Measurements from ENCODE around the gene MTIF3. TPM values are rescaled to one million over a fixed set of nuclear protein-coding genes. Genes with fewer than 3 reads are reported as not detected.

The MTIF3 gene
- polyA plus RNA-seq, 3 donors = 61.6 to 135 (median 86.6) TPM

DNA sequence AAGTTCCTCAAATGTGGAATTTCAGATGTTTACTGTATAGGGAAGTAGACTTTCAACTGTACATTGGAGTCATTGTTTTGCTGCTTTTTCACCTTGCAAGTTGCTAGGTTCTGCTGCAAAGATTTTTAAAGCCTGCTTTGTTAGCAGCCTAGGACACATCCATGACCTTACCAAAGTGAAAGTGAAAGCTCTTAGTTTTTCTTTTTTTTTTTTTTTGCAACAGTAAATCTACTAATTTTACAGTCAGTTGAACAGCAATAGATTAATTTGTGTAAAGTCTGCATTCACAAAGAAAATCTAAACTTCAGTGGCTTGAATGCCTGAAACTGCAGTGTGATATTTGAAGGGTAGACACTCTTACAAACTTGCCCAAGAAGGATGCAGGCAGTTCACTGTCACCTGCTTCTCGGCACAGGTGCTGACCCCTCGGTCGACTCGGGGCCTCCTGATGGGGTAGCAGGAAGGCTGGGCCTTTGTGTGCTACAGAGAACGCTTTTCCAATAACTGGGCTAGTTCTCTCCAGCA is 5.0 kb upstream of the MTIF3 start:
- Histone ChIP-seq H2AFZ (ENCODE audit: insufficient read depth, low read depth, low read length, poor library complexity, severe bottlenecking) (peak overlapping the region; percentile 90), H3K4me1 (ENCODE audit: control insufficient read depth in 1 of 2, insufficient read depth in 2 of 2, low read length in 2 of 2) (peaks cover 18 to 25% of the 10 kb centered on the region in 2 donors), H3K4me3 (replicated peaks in 1 of 3; ENCODE audit: low read depth in 2 of 3, low read length in 3 of 3) (peak overlapping the region; percentile 41 to 71 (median 71)), H3K36me3 (replicated peaks in 1 of 2; ENCODE audit: control insufficient read depth in 1 of 2, insufficient read depth in 2 of 2, low read length in 2 of 2) (no peaks in the 10 kb centered on the region), H3K27me3 (ENCODE audit: control insufficient read depth in 2 of 2, insufficient read depth in 2 of 2, low read length in 2 of 2) (no peaks in the 10 kb centered on the region), H3K79me2 (ENCODE audit: insufficient read depth, low read length) (no peaks in the 10 kb centered on the region), H3K9me3 (replicated peaks in 1 of 2; ENCODE audit: control insufficient read depth in 1 of 2, insufficient read depth in 1 of 2, low read length in 2 of 2) (no peaks in the 10 kb centered on the region), H3K27ac (ENCODE audit: low read depth in 1 of 2, low read length in 2 of 2) (peak overlapping the region; percentile 30 to 66), H4K20me1 (ENCODE audit: insufficient read depth, low read length) (no peaks in the 10 kb centered on the region), H3K9ac (ENCODE audit: insufficient read depth, low read length, poor library complexity, severe bottlenecking) (peak overlapping the region; percentile 48), H3K4me2 (replicated peaks; ENCODE audit: extremely low read depth, low read length, poor library complexity, severe bottlenecking) (peak overlapping the region; percentile 77)
- Mint-ChIP-seq H3K27me3 (ENCODE audit: low read depth in 3 of 3) (peaks cover 1 to 4% (median 3%) of the 10 kb centered on the region in 3 donors), H3K27ac (peak overlapping the region; percentile 37 to 90 (median 65)), H3K4me1 (peaks cover 15% of the 10 kb centered on the region), H3K36me3 (no peaks in the 10 kb centered on the region), H3K4me3 (peak overlapping the region; percentile 80 to 88), H3K9me3 (no peaks in the 10 kb centered on the region)
- WGBS (ENCODE audit: insufficient coverage) = 7% methylated on average over 5 of the region's 5 CpGs
- TF ChIP-seq, protein P1, sequence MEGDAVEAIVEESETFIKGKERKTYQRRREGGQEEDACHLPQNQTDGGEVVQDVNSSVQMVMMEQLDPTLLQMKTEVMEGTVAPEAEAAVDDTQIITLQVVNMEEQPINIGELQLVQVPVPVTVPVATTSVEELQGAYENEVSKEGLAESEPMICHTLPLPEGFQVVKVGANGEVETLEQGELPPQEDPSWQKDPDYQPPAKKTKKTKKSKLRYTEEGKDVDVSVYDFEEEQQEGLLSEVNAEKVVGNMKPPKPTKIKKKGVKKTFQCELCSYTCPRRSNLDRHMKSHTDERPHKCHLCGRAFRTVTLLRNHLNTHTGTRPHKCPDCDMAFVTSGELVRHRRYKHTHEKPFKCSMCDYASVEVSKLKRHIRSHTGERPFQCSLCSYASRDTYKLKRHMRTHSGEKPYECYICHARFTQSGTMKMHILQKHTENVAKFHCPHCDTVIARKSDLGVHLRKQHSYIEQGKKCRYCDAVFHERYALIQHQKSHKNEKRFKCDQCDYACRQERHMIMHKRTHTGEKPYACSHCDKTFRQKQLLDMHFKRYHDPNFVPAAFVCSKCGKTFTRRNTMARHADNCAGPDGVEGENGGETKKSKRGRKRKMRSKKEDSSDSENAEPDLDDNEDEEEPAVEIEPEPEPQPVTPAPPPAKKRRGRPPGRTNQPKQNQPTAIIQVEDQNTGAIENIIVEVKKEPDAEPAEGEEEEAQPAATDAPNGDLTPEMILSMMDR (IDR thresholded peaks at IDR 0.05) = no peak
- DNase-seq = no peak
- intact Hi-C loops (cut with micrococcal nuclease) = no loop called here

DNA sequence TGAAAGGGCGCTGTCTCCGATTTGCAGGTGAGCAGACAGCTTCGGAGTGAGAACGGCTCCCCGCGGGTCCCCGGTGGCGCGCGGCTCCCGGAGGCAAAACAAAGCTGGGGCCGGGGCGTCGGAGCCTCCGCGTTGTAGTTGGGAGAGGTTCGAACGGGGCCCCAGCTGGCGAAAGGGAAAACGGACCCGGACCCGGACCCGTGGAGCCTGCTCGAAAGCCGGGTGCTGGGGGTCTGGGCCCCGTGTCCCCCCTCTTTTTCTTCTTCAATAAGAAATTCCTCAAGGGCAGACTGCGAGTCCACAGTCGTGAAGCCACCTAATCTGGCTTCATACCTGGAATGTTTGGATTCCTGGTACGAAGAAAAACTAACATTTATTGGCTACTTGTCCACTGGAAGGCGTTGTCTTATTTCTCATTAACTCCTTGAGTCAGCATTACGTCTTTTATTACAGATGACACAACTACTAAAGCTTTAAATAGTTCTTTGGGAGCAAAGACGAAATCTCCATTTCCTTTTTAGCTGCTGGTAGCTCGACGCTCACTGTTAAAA is 632 bp upstream of the MTIF3 start:
- peak overlapping the region; percentile 83 to 89 (median 86) for H3K4me3 ChIP-seq (replicated peaks in 1 of 3; ENCODE audit: low read depth in 2 of 3, low read length in 3 of 3)
- Mint-ChIP-seq H3K4me3 (peak overlapping the region; percentile 96 to 97), H3K9me3 (no peaks in the 10 kb centered on the region), H3K4me1 (peaks cover 43% of the 10 kb centered on the region), H3K27ac (peak overlapping the region; percentile 92 to 98 (median 96)), H3K27me3 (ENCODE audit: low read depth in 3 of 3) (peaks cover 1 to 5% (median 4%) of the 10 kb centered on the region in 3 donors), H3K36me3 (peaks cover 0 to 7% of the 10 kb centered on the region in 2 donors)
- peak overlapping the region; percentile 88 for H3K9ac ChIP-seq (ENCODE audit: insufficient read depth, low read length, poor library complexity, severe bottlenecking)
- TF ChIP-seq, protein P1 (IDR thresholded peaks at IDR 0.05) = no peak
- no peaks in the 10 kb centered on the region for H3K36me3 ChIP-seq (replicated peaks in 1 of 2; ENCODE audit: control insufficient read depth in 1 of 2, insufficient read depth in 2 of 2, low read length in 2 of 2)
- H3K79me2 ChIP-seq (ENCODE audit: insufficient read depth, low read length) = peaks cover 39% of the 10 kb centered on the region
- H4K20me1 ChIP-seq (ENCODE audit: insufficient read depth, low read length) = no peaks in the 10 kb centered on the region
- H3K4me1 ChIP-seq (ENCODE audit: control insufficient read depth in 1 of 2, insufficient read depth in 2 of 2, low read length in 2 of 2) = peaks cover 29 to 48% of the 10 kb centered on the region in 2 donors
- DNase-seq = peak; percentile 37 to 54 (median 40)
- intact Hi-C loops (cut with micrococcal nuclease) = loop anchor here in 1 of 2 donors (1.0 to 5.0 kb wide), 3 partner anchors 24 to 44 kb away; no protein-coding TSS in a partner anchor
- 0% methylated on average over 24 of the region's 34 CpGs for WGBS (ENCODE audit: insufficient coverage)
- H3K4me2 ChIP-seq (replicated peaks; ENCODE audit: extremely low read depth, low read length, poor library complexity, severe bottlenecking) = peak overlapping the region; percentile 98
- peak overlapping the region; percentile 89 for H2AFZ ChIP-seq (ENCODE audit: insufficient read depth, low read depth, low read length, poor library complexity, severe bottlenecking)
- no peaks in the 10 kb centered on the region for H3K9me3 ChIP-seq (replicated peaks in 1 of 2; ENCODE audit: control insufficient read depth in 1 of 2, insufficient read depth in 1 of 2, low read length in 2 of 2)
- no peaks in the 10 kb centered on the region for H3K27me3 ChIP-seq (ENCODE audit: control insufficient read depth in 2 of 2, insufficient read depth in 2 of 2, low read length in 2 of 2)
- H3K27ac ChIP-seq (ENCODE audit: low read depth in 1 of 2, low read length in 2 of 2) = peak overlapping the region; percentile 93 to 95

All from CD14-positive monocyte (primary cell).